ENCODE results near the gene FBXW4. TPM values are rescaled to one million over a fixed set of nuclear protein-coding genes. Genes with fewer than 3 reads are reported as not detected.

The FBXW4 gene
- total RNA-seq, 1 donor from 2014 or later, result 34.4 TPM

DNA sequence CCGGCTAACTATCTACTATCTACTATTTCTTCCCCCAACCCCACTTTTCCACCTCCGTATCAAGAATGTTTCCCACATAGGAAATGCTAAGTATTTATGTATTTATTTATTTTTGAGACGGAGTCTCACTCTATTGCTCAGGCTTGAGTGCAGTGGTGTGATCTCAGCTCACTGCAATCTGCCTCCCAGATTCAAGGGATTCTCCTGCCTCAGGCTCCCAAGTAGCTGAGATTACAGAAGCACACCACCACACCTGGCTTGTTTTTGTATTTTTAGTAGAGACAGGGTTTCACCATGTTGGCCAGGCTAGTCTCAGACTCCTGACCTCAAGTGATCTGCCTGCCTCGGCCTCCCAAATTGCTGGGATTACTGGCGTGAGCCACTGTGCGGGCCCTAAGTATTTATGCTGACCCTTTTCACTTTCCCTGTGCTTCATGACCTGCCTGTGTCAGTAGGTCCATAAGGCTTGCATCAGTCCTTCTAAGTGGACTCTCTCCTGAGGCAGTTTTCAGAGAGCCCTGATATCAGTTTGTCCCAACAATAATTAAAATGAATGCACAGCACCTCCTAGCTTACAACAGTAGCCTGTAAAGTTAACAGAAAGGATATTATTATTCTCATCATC lies 25.7 kb upstream of the FBXW4 start:
- Mint-ChIP-seq H3K36me3 (ENCODE audit: low read depth) (no peaks in the 10 kb centered on the region), H3K4me3 (ENCODE audit: unreplicated experiment) (no peak overlapping the region), H3K27me3 (ENCODE audit: low read depth) (peaks cover 19% of the 10 kb centered on the region), H3K9me3 (ENCODE audit: low read depth) (no peaks in the 10 kb centered on the region), H3K27ac (ENCODE audit: unreplicated experiment) (no peak overlapping the region), H3K4me1 (ENCODE audit: low read depth) (peaks cover 4% of the 10 kb centered on the region)
- no peak for DNase-seq (ENCODE audit: low spot score)
- TF ChIP-seq, protein P1, sequence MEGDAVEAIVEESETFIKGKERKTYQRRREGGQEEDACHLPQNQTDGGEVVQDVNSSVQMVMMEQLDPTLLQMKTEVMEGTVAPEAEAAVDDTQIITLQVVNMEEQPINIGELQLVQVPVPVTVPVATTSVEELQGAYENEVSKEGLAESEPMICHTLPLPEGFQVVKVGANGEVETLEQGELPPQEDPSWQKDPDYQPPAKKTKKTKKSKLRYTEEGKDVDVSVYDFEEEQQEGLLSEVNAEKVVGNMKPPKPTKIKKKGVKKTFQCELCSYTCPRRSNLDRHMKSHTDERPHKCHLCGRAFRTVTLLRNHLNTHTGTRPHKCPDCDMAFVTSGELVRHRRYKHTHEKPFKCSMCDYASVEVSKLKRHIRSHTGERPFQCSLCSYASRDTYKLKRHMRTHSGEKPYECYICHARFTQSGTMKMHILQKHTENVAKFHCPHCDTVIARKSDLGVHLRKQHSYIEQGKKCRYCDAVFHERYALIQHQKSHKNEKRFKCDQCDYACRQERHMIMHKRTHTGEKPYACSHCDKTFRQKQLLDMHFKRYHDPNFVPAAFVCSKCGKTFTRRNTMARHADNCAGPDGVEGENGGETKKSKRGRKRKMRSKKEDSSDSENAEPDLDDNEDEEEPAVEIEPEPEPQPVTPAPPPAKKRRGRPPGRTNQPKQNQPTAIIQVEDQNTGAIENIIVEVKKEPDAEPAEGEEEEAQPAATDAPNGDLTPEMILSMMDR (IDR thresholded peaks at IDR 0.05), result no peak

DNA sequence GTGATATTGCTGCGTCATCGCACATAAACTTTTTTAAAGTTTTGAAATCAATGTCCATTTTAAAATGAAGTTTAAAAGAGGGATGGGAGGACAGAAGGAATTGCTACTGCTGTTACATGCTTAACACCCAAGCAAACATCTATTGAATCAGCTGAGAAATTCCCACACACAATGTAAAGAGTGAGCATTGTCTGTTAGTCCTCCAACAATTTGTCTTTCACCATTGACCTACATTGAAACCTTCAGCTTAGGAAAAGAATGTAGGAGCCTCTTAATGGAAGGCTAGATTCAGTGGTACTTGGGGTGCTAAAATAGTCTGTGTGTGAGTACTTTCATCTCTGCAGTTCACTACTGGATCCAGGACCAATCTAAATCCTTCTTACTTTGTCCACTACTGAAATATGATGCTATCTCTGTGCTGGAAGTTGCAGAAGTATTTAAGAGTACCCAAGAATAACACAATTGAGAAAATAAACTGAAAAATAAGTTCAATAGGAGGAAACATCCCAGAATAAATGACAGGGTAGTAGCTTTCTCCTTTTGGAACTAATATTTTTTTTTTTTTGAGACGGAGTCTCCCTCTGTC lies 23.8 kb upstream of the FBXW4 start:
- H3K27me3 Mint-ChIP-seq (ENCODE audit: low read depth), result peaks cover 15% of the 10 kb centered on the region
- DNase-seq (ENCODE audit: low spot score), result no peak
- H3K4me1 Mint-ChIP-seq (ENCODE audit: low read depth), result peaks cover 4% of the 10 kb centered on the region

DNA sequence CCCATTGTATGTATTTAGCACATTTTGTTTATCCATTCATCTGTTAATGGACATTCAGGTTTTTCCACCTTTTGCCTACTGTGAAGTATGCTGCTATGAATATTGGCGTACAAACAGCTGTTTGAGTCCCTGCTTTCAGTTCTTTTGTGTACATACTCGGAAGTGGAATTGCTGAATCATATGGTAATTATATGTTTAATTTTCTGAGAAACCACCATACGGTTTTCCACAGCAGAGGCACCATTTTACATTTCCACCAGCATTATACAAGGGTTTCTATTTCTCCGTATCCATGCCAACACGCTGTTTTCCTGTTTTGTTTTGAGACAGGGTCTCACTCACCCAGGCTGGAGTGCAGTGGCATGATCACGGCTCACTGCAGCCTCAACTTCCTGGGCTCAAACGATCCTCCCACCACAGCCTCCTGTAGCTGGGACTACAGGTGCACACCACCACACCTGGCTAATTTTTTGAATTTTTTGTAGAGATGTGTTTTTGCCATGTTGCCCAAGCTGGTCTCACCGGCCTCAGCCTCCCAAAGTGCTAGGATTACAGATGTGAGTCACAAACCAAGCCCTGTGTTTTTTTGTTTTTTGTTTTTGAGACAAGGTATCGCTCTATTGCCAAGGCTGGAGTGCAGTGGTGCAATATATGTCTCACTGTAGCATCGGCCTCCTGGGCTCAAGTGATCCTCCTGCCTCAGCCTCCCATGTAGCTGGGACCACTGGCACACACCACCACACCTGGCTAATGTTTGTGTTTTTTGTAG lies 22.1 kb upstream of the FBXW4 start:
- Mint-ChIP-seq H3K27ac (ENCODE audit: unreplicated experiment) (no peak overlapping the region), H3K4me3 (ENCODE audit: unreplicated experiment) (no peak overlapping the region), H3K36me3 (ENCODE audit: low read depth) (no peaks in the 10 kb centered on the region), H3K9me3 (ENCODE audit: low read depth) (no peaks in the 10 kb centered on the region), H3K4me1 (ENCODE audit: low read depth) (peaks cover 4% of the 10 kb centered on the region), H3K27me3 (ENCODE audit: low read depth) (peaks cover 12% of the 10 kb centered on the region)
- no peak for DNase-seq (ENCODE audit: low spot score)
- TF ChIP-seq, protein P1 (IDR thresholded peaks at IDR 0.05), result no peak

More for the DNA sequence above, 23.8 kb upstream of the FBXW4 start:
- no peaks in the 10 kb centered on the region for H3K9me3 Mint-ChIP-seq (ENCODE audit: low read depth)
- no peaks in the 10 kb centered on the region for H3K36me3 Mint-ChIP-seq (ENCODE audit: low read depth)
- no peak overlapping the region for H3K4me3 Mint-ChIP-seq (ENCODE audit: unreplicated experiment)
- TF ChIP-seq, protein P1 (IDR thresholded peaks at IDR 0.05), result no peak
- no peak overlapping the region for H3K27ac Mint-ChIP-seq (ENCODE audit: unreplicated experiment)

DNA sequence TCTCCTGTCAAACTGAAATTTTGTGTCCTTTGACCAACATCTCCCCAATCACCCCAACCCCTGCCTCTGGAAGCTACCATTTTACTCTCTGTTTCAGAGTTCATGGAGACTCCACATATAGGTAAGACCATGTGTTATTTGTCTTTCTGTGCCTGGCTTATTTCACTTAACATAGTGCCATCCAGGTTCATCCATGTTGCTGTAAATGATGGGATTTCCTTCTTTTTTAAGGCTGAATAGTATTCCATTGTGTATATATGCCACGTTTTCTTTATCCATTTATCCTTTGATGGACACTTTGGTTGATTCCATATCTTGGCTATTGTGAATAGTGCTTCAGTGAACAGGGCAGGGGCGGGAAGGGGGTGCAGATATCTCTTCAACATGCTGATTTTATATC lies 18.0 kb upstream of the FBXW4 start:
- H3K4me1 Mint-ChIP-seq (ENCODE audit: low read depth), result peaks cover 10% of the 10 kb centered on the region
- TF ChIP-seq, protein P1 (IDR thresholded peaks at IDR 0.05), result no peak
- H3K9me3 Mint-ChIP-seq (ENCODE audit: low read depth), result no peaks in the 10 kb centered on the region
- no peaks in the 10 kb centered on the region for H3K36me3 Mint-ChIP-seq (ENCODE audit: low read depth)
- H3K27me3 Mint-ChIP-seq (ENCODE audit: low read depth), result peaks cover 13% of the 10 kb centered on the region
- no peak overlapping the region for H3K4me3 Mint-ChIP-seq (ENCODE audit: unreplicated experiment)
- no peak overlapping the region for H3K27ac Mint-ChIP-seq (ENCODE audit: unreplicated experiment)
- no peak for DNase-seq (ENCODE audit: low spot score)

DNA sequence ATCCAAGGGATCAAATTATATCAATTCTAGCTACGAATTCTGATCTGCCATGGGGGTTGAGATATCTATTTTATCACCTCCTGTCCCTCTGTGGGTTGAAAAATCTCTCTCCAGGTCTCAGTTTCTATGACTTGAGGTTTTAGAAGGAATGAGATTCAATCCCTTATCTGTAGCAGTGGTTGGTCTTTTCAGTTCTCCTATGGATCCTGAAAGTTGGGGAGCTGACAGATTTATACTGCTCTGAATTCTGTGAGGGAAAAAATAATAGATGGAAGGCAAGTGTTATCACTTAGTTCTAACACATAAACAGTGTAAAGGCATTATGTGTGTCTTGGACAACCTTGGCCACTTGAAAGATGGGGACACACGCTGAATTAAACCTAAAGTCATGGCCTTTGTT lies 15.8 kb upstream of the FBXW4 start:
- Mint-ChIP-seq H3K27ac (ENCODE audit: unreplicated experiment) (no peak overlapping the region), H3K4me1 (ENCODE audit: low read depth) (peaks cover 10% of the 10 kb centered on the region), H3K9me3 (ENCODE audit: low read depth) (no peaks in the 10 kb centered on the region), H3K27me3 (ENCODE audit: low read depth) (peaks cover 23% of the 10 kb centered on the region), H3K36me3 (ENCODE audit: low read depth) (no peaks in the 10 kb centered on the region), H3K4me3 (ENCODE audit: unreplicated experiment) (no peak overlapping the region)
- no peak for DNase-seq (ENCODE audit: low spot score)
- TF ChIP-seq, protein P1 (IDR thresholded peaks at IDR 0.05), result no peak
